Stimulated activated CD4-positive, alpha-beta T cell treated with anti-CD3 and anti-CD28 coated beads, Interleukin-1b, Interleukin-23, amount 100 ng/mL, for 4 hours (primary cell): ENCODE measurements around the gene MARVELD2.
A peak's percentile ranks its signal among the peaks of the same experiment; 100 is the strongest.

ENCODE experiments used
- DNase-seq, 2 donors: peaks; one replicate each; pipeline ENCODE4 v3.0.0-alpha.2; 2020; ENCODE audit warnings: low read depth in 2 of 2

Gene MARVELD2

DNA sequence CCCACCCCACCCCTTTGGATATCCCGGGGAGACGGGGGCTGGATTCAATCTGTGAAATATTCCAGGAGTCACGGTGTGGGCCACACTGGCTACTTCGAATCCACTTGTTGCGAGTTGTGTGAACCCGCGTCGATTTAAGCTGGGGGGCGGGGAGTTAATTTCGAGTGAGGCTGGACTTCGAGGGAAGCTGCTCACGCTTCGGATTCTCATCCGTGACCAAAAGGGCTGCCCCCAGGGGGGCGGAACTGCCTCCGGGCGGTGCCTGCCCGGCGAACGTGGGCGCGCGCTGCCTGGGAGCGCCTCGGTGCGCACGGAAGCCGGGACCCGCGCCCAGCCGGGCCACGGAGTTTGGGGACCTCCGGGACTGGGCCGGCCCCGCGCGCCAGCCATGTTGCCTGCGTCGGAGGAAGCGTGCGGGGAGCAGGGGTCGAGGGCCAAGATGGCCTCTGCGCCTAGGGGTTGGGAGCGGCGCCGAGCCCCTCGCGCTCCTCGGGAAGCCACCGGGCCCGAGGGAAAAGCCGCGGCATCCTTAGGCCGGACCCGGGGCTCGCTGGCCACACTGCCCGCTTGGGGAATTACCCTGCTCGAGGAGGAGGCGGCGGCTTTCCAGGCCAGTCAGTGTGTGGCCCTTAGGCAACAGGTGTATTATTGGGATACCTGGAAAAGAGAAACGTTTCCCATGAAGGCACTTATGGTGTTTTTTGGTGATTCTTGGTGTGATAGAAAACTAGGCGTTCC lies 78.6 kb downstream of the MARVELD2 start:
- DNase-seq, result peak in 1 of 2 donors; percentile 3
